Stimulated activated CD4-positive, alpha-beta T cell treated with anti-CD3 and anti-CD28 coated beads, Interleukin-4, amount 100 ng/mL, for 1 hour (primary cell): ENCODE data around the gene LACRT.
"Not testable (repeated sequence)": the region's sequence is repeated elsewhere in the genome, so short reads cannot be mapped to it uniquely, and the experiment has no call there.

ENCODE experiments used
- DNase-seq: peaks from one replicate; pipeline ENCODE4 v3.0.0-alpha.2; 2020

Gene LACRT

GRCh38 chr12:54634795-54635194, at the start of gene LACRT:
TSS of gene LACRT (minus strand) at chr12:54634895. CDS start at chr12:54634841, 54 bp downstream.
- DNase-seq, result no peak

GRCh38 chr12:54683398-54683797, 48.7 kb upstream of the LACRT start:
- no peak for DNase-seq

- DNase-seq, result no peak
Observed at GRCh38 chr12:54682674-54683073, 48.0 kb upstream of the LACRT start.

GRCh38 chr12:54680374-54680773, 45.7 kb upstream of the LACRT start:
- peak; percentile 13 for DNase-seq

- DNase-seq, result no peak
Observed at GRCh38 chr12:54678131-54678530, 43.4 kb upstream of the LACRT start.

GRCh38 chr12:54667945-54668344, 33.2 kb upstream of the LACRT start:
- no peak for DNase-seq

- no peak for DNase-seq
Observed at GRCh38 chr12:54666008-54666407, 31.3 kb upstream of the LACRT start.

- not testable (repeated sequence) for DNase-seq
Observed at GRCh38 chr12:54665022-54665635, 30.4 kb upstream of the LACRT start.

GRCh38 chr12:54663603-54664002, 28.9 kb upstream of the LACRT start:
- DNase-seq, result no peak

- no peak for DNase-seq
Observed at GRCh38 chr12:54662026-54662425, 27.3 kb upstream of the LACRT start.

- no peak for DNase-seq
Observed at GRCh38 chr12:54661048-54661447, 26.4 kb upstream of the LACRT start.

- no peak for DNase-seq
Observed at GRCh38 chr12:54660320-54660962, 25.7 kb upstream of the LACRT start.

- peak; percentile 51 for DNase-seq
Observed at GRCh38 chr12:54658306-54659264, 23.9 kb upstream of the LACRT start.

GRCh38 chr12:54657105-54657607, 22.5 kb upstream of the LACRT start:
- DNase-seq, result no peak

GRCh38 chr12:54654926-54655325, 20.2 kb upstream of the LACRT start:
- DNase-seq, result no peak

- no peak for DNase-seq
Observed at GRCh38 chr12:54653025-54653424, 18.3 kb upstream of the LACRT start.

- no peak for DNase-seq
Observed at GRCh38 chr12:54650889-54651288, 16.2 kb upstream of the LACRT start.

GRCh38 chr12:54650409-54650808, 15.7 kb upstream of the LACRT start:
- no peak for DNase-seq

GRCh38 chr12:54649825-54650224, 15.1 kb upstream of the LACRT start:
- DNase-seq, result no peak

- no peak for DNase-seq
Observed at GRCh38 chr12:54648265-54648664, 13.6 kb upstream of the LACRT start, which contains the start of gene DCD. TSS of gene DCD (minus strand) at chr12:54648365. CDS start at chr12:54648303, 62 bp downstream.

GRCh38 chr12:54641554-54641953, 6.9 kb upstream of the LACRT start:
- DNase-seq, result no peak

- no peak for DNase-seq
Observed at GRCh38 chr12:54641089-54641488, 6.4 kb upstream of the LACRT start.

GRCh38 chr12:54639112-54639511, 4.4 kb upstream of the LACRT start:
- DNase-seq, result not testable (repeated sequence)
